Neural progenitor cell (in vitro differentiated cells): ENCODE measurements around the gene UBXN11. TPM values are rescaled to one million over a fixed set of nuclear protein-coding genes. Genes with fewer than 3 reads are reported as not detected.

Source experiments
- DNase-seq: peaks from one replicate; pipeline ENCODE4 v3.0.0-alpha.2; 2016; ENCODE audit warnings: low spot score
- H2AFZ ChIP-seq: fragments of 200-600 bp; sonication (generic); replicated peaks from 2 replicates; pipeline ENCODE4 v1.6.1; 2016; ENCODE audit warnings: antibody characterized with exemption
- H3F3A ChIP-seq: fragments of 200-600 bp; sonication (generic); 2 replicates; pipeline ENCODE4 v1.6.1; 2016; ENCODE audit warnings: antibody characterized with exemption, low read depth
- H3K27ac ChIP-seq: fragments of 200-600 bp; sonication (generic); 2 replicates; pipeline ENCODE4 v1.5.1; 2016; ENCODE audit warnings: mild to moderate bottlenecking
- H3K27me3 ChIP-seq: fragments of 200-600 bp; sonication (generic); 2 replicates; pipeline ENCODE4 v1.6.1; 2016; ENCODE audit warnings: mild to moderate bottlenecking, moderate library complexity
- H3K36me3 ChIP-seq: fragments of 200-600 bp; sonication (generic); 2 replicates; pipeline ENCODE4 v1.5.1; 2016
- H3K4me1 ChIP-seq: fragments of 200-600 bp; sonication (generic); 2 replicates; pipeline ENCODE4 v1.6.1; 2016; ENCODE audit warnings: mixed run types
- H3K4me2 ChIP-seq: fragments of 200-600 bp; sonication (generic); 2 replicates; pipeline ENCODE4 v1.6.1; 2016
- H3K4me3 ChIP-seq: fragments of 200-600 bp; sonication (generic); 2 replicates; pipeline ENCODE4 v1.5.1; 2016
- H3K79me2 ChIP-seq: fragments of 200-600 bp; sonication (generic); 2 replicates; pipeline ENCODE4 v1.6.1; 2016; ENCODE audit warnings: low read depth
- H3K9ac ChIP-seq: fragments of 200-600 bp; sonication (generic); 2 replicates; pipeline ENCODE4 v1.6.1; 2016
- H3K9me3 ChIP-seq: fragments of 200-600 bp; sonication (generic); 2 replicates; pipeline ENCODE4 v1.5.1; 2016; ENCODE audit warnings: low read depth
- H4K20me1 ChIP-seq: fragments of 200-600 bp; sonication (generic); 2 replicates; pipeline ENCODE4 v1.6.1; 2016; ENCODE audit warnings: low read depth
- H3K27ac Mint-ChIP-seq: 3 replicates; pipeline ENCODE4 v1.8.0; 2021; ENCODE audit warnings: mixed read lengths
- H3K27me3 Mint-ChIP-seq: 2 replicates; pipeline ENCODE4 v1.8.0; 2022; ENCODE audit warnings: low read depth, mild to moderate bottlenecking, inconsistent platforms, moderate library complexity, mixed read lengths; ENCODE audit not compliant: insufficient read depth
- H3K36me3 Mint-ChIP-seq: 3 replicates; pipeline ENCODE4 v1.8.0; 2021; ENCODE audit warnings: mixed read lengths
- H3K4me1 Mint-ChIP-seq: 3 replicates; pipeline ENCODE4 v1.8.0; 2021; ENCODE audit warnings: mixed read lengths
- H3K4me3 Mint-ChIP-seq: 3 replicates; pipeline ENCODE4 v1.8.0; 2021; ENCODE audit warnings: mild to moderate bottlenecking, moderate library complexity, mixed read lengths
- H3K9me3 Mint-ChIP-seq: 3 replicates; pipeline ENCODE4 v1.8.0; 2020; ENCODE audit warnings: mixed read lengths
- EZH2 ChIP-seq: fragments of 200-600 bp; sonication (generic); IDR thresholded peaks from 2 replicates; pipeline ENCODE4 v1.6.1; 2017; ENCODE audit warnings: antibody characterized with exemption, mild to moderate bottlenecking, moderate library complexity
- EZH2phosphoT487 ChIP-seq: fragments of 200-600 bp; sonication (generic); IDR thresholded peaks from 2 replicates; pipeline ENCODE4 v1.6.1; 2017; ENCODE audit warnings: antibody characterized with exemption
- total RNA-seq: library from RNA; depleted of rRNA; stranded (reverse); fragments of >200 nt; gene quantifications from 2 replicates; pipeline ENCODE4 v1.2.3, GENCODE V29; 2015; ENCODE audit warnings: low replicate concordance
- TF ChIP-seq, protein P1 (sequence below): fragments of 200-600 bp; sonication (generic); IDR thresholded peaks from 2 replicates; pipeline ENCODE4 v1.5.1; 2017; ENCODE audit warnings: antibody characterized with exemption, mild to moderate bottlenecking

UBXN11 gene
- total RNA-seq, 1 donor from 2014 or later: 5.9 TPM

DNA sequence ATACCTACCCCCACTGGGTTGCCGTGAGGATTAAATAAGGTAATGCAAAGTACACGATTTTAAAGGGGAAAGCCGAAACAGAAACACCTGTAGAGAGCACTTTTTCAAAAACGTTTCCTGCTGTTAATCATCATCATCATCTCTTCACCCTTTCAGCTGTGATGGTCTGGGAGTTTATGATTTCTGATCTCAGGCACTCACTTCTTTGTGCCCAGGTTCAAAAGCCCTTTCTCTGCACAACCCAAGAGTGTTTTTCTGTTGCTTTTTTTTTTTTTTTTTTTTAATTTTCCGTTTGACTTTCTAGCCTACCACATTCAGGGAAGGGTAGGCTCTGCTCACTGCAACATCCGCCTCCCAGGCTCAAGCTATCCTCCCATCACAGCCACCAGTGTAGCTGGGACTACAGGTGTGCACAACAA, 936 bp upstream of the UBXN11 start:
- TF ChIP-seq EZH2: no peak
- TF ChIP-seq, protein P1, sequence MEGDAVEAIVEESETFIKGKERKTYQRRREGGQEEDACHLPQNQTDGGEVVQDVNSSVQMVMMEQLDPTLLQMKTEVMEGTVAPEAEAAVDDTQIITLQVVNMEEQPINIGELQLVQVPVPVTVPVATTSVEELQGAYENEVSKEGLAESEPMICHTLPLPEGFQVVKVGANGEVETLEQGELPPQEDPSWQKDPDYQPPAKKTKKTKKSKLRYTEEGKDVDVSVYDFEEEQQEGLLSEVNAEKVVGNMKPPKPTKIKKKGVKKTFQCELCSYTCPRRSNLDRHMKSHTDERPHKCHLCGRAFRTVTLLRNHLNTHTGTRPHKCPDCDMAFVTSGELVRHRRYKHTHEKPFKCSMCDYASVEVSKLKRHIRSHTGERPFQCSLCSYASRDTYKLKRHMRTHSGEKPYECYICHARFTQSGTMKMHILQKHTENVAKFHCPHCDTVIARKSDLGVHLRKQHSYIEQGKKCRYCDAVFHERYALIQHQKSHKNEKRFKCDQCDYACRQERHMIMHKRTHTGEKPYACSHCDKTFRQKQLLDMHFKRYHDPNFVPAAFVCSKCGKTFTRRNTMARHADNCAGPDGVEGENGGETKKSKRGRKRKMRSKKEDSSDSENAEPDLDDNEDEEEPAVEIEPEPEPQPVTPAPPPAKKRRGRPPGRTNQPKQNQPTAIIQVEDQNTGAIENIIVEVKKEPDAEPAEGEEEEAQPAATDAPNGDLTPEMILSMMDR: no peak
- TF ChIP-seq EZH2phosphoT487: no peak
- Histone ChIP-seq H3K9ac (peak overlapping the region; percentile 21), H3K36me3 (no peaks in the 10 kb centered on the region), H3K27me3 (no peaks in the 10 kb centered on the region), H3K4me1 (peaks cover 11% of the 10 kb centered on the region), H3K4me3 (peak overlapping the region; percentile 86), H3K9me3 (no peaks in the 10 kb centered on the region), H3K79me2 (no peaks in the 10 kb centered on the region), H2AFZ (peak overlapping the region; percentile 18), H3K4me2 (peak overlapping the region; percentile 74), H3F3A (peaks cover 12% of the 10 kb centered on the region), H3K27ac (no peak overlapping the region), H4K20me1 (no peaks in the 10 kb centered on the region)
- peaks cover 25% of the 10 kb centered on the region for H3K4me1 Mint-ChIP-seq
- H3K27ac Mint-ChIP-seq: no peak overlapping the region
- no peaks in the 10 kb centered on the region for H3K9me3 Mint-ChIP-seq
- peaks cover 5% of the 10 kb centered on the region for H3K27me3 Mint-ChIP-seq
- H3K4me3 Mint-ChIP-seq: peak overlapping the region; percentile 74
- no peak for DNase-seq
- H3K36me3 Mint-ChIP-seq: no peaks in the 10 kb centered on the region

DNA sequence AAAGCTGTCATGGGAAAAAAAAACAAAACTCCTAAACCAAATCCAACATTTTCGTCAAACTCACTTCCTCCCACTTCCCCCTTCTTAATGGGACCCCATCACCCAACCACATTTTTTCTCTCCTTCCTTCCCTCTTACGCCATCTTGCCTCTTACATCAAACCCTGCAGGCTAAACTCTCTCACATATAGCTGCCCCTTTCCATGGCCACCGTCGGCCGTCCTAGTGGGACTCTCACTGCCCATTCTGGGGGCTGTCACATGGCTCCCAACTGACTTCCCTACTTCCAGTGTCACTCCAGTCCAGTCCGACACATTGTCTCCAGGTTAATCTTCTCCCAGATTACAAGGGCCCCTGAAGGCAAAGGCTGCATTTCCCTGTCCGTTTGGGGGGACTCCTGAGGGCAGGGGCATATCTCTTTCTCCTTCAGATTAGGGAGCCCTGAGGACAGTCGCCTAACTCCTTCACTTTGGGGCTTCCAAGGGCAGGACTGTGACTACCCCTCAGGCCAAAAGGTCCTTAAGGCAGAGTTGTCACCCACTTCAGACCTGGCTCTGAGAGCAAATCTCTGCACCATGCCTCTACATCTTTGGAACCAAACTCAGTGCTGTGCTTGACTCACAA, 658 bp downstream of the UBXN11 start:
- Histone ChIP-seq H3K79me2 (no peaks in the 10 kb centered on the region), H3K36me3 (no peaks in the 10 kb centered on the region), H3F3A (peaks cover 12% of the 10 kb centered on the region), H2AFZ (no peak overlapping the region), H3K4me1 (peaks cover 11% of the 10 kb centered on the region), H3K9ac (peak overlapping the region; percentile 63), H3K4me2 (peak overlapping the region; percentile 86), H3K4me3 (peak overlapping the region; percentile 86), H3K27me3 (no peaks in the 10 kb centered on the region), H3K9me3 (no peaks in the 10 kb centered on the region), H4K20me1 (no peaks in the 10 kb centered on the region), H3K27ac (no peak overlapping the region)
- Mint-ChIP-seq H3K27ac (peak overlapping the region; percentile 100), H3K4me1 (peaks cover 25% of the 10 kb centered on the region), H3K4me3 (peak overlapping the region; percentile 100), H3K36me3 (no peaks in the 10 kb centered on the region), H3K27me3 (peaks cover 5% of the 10 kb centered on the region), H3K9me3 (no peaks in the 10 kb centered on the region)
- DNase-seq: peak; percentile 34
- TF ChIP-seq EZH2 (no peak), EZH2phosphoT487 (no peak)
- TF ChIP-seq, protein P1: no peak

DNA sequence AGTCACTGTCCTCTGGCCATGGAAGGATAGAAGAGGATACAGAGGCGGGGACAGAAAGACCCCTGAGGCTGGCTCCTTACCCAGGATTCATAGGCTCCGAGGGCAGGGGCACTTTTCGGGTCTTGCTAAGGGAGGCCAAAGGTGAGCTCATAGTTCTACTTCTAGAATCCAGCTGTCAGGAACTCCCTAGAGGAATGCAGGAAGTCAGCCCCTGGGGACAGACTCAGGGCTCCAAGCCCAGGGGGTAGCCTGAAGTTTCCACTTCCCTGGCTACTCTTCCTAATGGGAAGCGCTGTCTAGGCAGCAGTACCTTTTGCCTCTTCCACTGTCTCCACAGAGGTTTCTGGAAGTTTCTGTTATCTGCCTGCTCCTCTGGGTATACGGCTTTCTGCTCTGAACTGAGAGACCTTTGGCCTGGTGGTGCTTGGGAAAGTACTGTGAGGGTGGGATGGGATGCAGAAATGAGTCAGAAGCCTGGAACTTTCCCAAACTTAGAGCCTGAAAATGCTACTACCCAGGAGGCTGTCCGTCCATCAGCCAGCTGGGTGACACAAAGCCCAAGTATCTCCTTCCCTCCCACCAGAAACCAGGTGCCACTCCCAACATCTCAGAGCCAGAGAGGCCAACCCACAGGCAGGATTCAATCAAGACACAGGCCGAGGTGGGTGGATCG, 3.6 kb downstream of the UBXN11 start:
- Mint-ChIP-seq H3K36me3 (no peaks in the 10 kb centered on the region), H3K27ac (no peak overlapping the region), H3K27me3 (peaks cover 10% of the 10 kb centered on the region), H3K4me1 (peaks cover 25% of the 10 kb centered on the region), H3K4me3 (peak overlapping the region; percentile 35), H3K9me3 (no peaks in the 10 kb centered on the region)
- H3K36me3 ChIP-seq: no peaks in the 10 kb centered on the region
- peak overlapping the region; percentile 32 for H3K9ac ChIP-seq
- H4K20me1 ChIP-seq: no peaks in the 10 kb centered on the region
- H3K4me2 ChIP-seq: no peak overlapping the region
- no peak overlapping the region for H2AFZ ChIP-seq
- peaks cover 11% of the 10 kb centered on the region for H3K4me1 ChIP-seq
- H3K9me3 ChIP-seq: no peaks in the 10 kb centered on the region
- H3K79me2 ChIP-seq: no peaks in the 10 kb centered on the region
- no peak overlapping the region for H3K4me3 ChIP-seq
- DNase-seq: no peak
- H3F3A ChIP-seq: peaks cover 12% of the 10 kb centered on the region
- H3K27me3 ChIP-seq: no peaks in the 10 kb centered on the region
- TF ChIP-seq EZH2phosphoT487 (no peak), EZH2 (no peak)
- TF ChIP-seq, protein P1: no peak
- H3K27ac ChIP-seq: no peak overlapping the region
